HG03558 (cell line): ENCODE measurements around the gene SRPX2.

Experiments used
- ATAC-seq: cut with Tn5 transposase; IDR thresholded peaks from one replicate; pipeline ENCODE4 v1.9.1; 2021; ENCODE audit warnings: moderate number of reproducible peaks; ENCODE audit not compliant: unreplicated experiment; ENCODE audit errors: extremely low read depth

SRPX2 gene

GRCh38 chrX:100643956-100644860 lies at the start of gene SRPX2:
TSS of gene SRPX2 (plus strand) at chrX:100644199. CDS start at chrX:100646323, 2,124 bp downstream.
- peak; percentile 75 for ATAC-seq

- no peak for ATAC-seq
These were observed 47.4 kb upstream of the SRPX2 start for GRCh38 chrX:100596601-100597000.

GRCh38 chrX:100599456-100599855 lies 44.5 kb upstream of the SRPX2 start:
- no peak for ATAC-seq

- ATAC-seq = no peak
These were observed 43.7 kb upstream of the SRPX2 start for GRCh38 chrX:100600340-100600739.

GRCh38 chrX:100600758-100601157 lies 43.2 kb upstream of the SRPX2 start:
- ATAC-seq = no peak

GRCh38 chrX:100606753-100607152 lies 37.2 kb upstream of the SRPX2 start:
- ATAC-seq = no peak

- ATAC-seq = no peak
These were observed 34.4 kb upstream of the SRPX2 start for GRCh38 chrX:100609591-100609990.

- no peak for ATAC-seq
These were observed 32.0 kb upstream of the SRPX2 start for GRCh38 chrX:100611951-100612350.

- ATAC-seq = peak; percentile 100
These were observed 29.0 kb upstream of the SRPX2 start for GRCh38 chrX:100615005-100615404.

- ATAC-seq = no peak
These were observed 21.0 kb upstream of the SRPX2 start for GRCh38 chrX:100623001-100623400.

GRCh38 chrX:100625985-100626491 lies 18.0 kb upstream of the SRPX2 start:
- peak; percentile 91 for ATAC-seq

- ATAC-seq = no peak
These were observed 9.0 kb upstream of the SRPX2 start for GRCh38 chrX:100635040-100635439.

GRCh38 chrX:100635989-100636320 lies 8.0 kb upstream of the SRPX2 start:
- no peak for ATAC-seq

- peak; percentile 88 for ATAC-seq
These were observed 7.5 kb upstream of the SRPX2 start, which contains the start of gene TSPAN6 for GRCh38 chrX:100636321-100636991. TSS of gene TSPAN6 (minus strand) at chrX:100636806. CDS start at chrX:100636694, 112 bp downstream.

- no peak for ATAC-seq
These were observed 1.7 kb upstream of the SRPX2 start for GRCh38 chrX:100642290-100642689.

GRCh38 chrX:100643212-100643611 lies 787 bp upstream of the SRPX2 start:
- no peak for ATAC-seq

GRCh38 chrX:100645106-100645505 lies 1.1 kb downstream of the SRPX2 start:
- ATAC-seq = no peak

GRCh38 chrX:100647095-100647494 lies 3.1 kb downstream of the SRPX2 start:
- no peak for ATAC-seq

GRCh38 chrX:100647739-100648138 lies 3.7 kb downstream of the SRPX2 start:
- ATAC-seq = no peak

GRCh38 chrX:100648458-100649417 lies 4.7 kb downstream of the SRPX2 start:
- ATAC-seq = no peak
